Adipocyte (in vitro differentiated cells): ENCODE measurements around the gene CAMK1G.

ENCODE experiments used
- DNase-seq: peaks from one replicate; pipeline ENCODE4 v3.0.0-alpha.2; 2015; ENCODE audit warnings: low read depth
- H3K27me3 ChIP-seq: replicated peaks from 2 replicates; pipeline ENCODE4 v1.7.0; 2013; ENCODE audit warnings: mild to moderate bottlenecking, low read length, moderate library complexity; ENCODE audit not compliant: control insufficient read depth, insufficient read depth
- H3K36me3 ChIP-seq: 2 replicates; pipeline ENCODE4 v1.7.0; 2013; ENCODE audit warnings: low read length, mild to moderate bottlenecking, moderate library complexity; ENCODE audit not compliant: control insufficient read depth, insufficient read depth, severe bottlenecking
- H3K4me1 ChIP-seq: 2 replicates; pipeline ENCODE4 v1.7.0; 2013; ENCODE audit warnings: mild to moderate bottlenecking, low read length, moderate library complexity; ENCODE audit not compliant: control insufficient read depth, insufficient read depth
- H3K4me3 ChIP-seq: 2 replicates; pipeline ENCODE4 v1.7.0; 2013; ENCODE audit warnings: mild to moderate bottlenecking, low read length, moderate library complexity
- H3K9ac ChIP-seq: 2 replicates; pipeline ENCODE4 v1.7.0; 2013; ENCODE audit warnings: mild to moderate bottlenecking, low read length, moderate library complexity
- H3K9me3 ChIP-seq: 2 replicates; pipeline ENCODE4 v1.7.0; 2013; ENCODE audit warnings: mild to moderate bottlenecking, low read length, moderate library complexity; ENCODE audit not compliant: control insufficient read depth

The CAMK1G gene

GRCh38 chr1:209583408-209583807, at the start of gene CAMK1G:
CAMK1G (plus strand) TSS chr1:209583714; CDS start chr1:209594984, 11,270 bp downstream.
- peak; percentile 61 for DNase-seq
- H3K4me1 ChIP-seq: peaks cover 14% of the 10 kb centered on the region
- no peak within 1 kb of the TSS for H3K4me3 ChIP-seq
- no peaks in the 10 kb centered on the region for H3K36me3 ChIP-seq
- H3K9me3 ChIP-seq: no peaks in the 10 kb centered on the region
- no peaks in the 10 kb centered on the region for H3K27me3 ChIP-seq
- H3K9ac ChIP-seq: no peak within 1 kb of the TSS

GRCh38 chr1:209534496-209535250, 48.8 kb upstream of the CAMK1G start:
- DNase-seq: no peak
- Histone ChIP-seq H3K27me3 (peaks cover 34% of the 10 kb centered on the region), H3K36me3 (no peaks in the 10 kb centered on the region), H3K4me1 (peaks cover 13% of the 10 kb centered on the region), H3K9me3 (no peaks in the 10 kb centered on the region), H3K9ac (no peak overlapping the region), H3K4me3 (no peak overlapping the region)

- Histone ChIP-seq H3K4me3 (no peak overlapping the region), H3K9me3 (no peaks in the 10 kb centered on the region), H3K9ac (no peak overlapping the region), H3K27me3 (peaks cover 34% of the 10 kb centered on the region), H3K4me1 (no peaks in the 10 kb centered on the region), H3K36me3 (no peaks in the 10 kb centered on the region)
- DNase-seq: no peak
These were observed 46.7 kb upstream of the CAMK1G start for GRCh38 chr1:209536843-209537242.

GRCh38 chr1:209537336-209538114, 46.0 kb upstream of the CAMK1G start:
- peaks cover 34% of the 10 kb centered on the region for H3K27me3 ChIP-seq
- no peaks in the 10 kb centered on the region for H3K9me3 ChIP-seq
- DNase-seq: no peak
- H3K36me3 ChIP-seq: no peaks in the 10 kb centered on the region
- H3K4me3 ChIP-seq: no peak overlapping the region
- H3K9ac ChIP-seq: no peak overlapping the region
- H3K4me1 ChIP-seq: no peaks in the 10 kb centered on the region

GRCh38 chr1:209539576-209539975, 43.9 kb upstream of the CAMK1G start:
- peaks cover 25% of the 10 kb centered on the region for H3K27me3 ChIP-seq
- H3K9ac ChIP-seq: no peak overlapping the region
- H3K4me3 ChIP-seq: no peak overlapping the region
- DNase-seq: no peak
- no peaks in the 10 kb centered on the region for H3K36me3 ChIP-seq
- no peaks in the 10 kb centered on the region for H3K9me3 ChIP-seq
- no peaks in the 10 kb centered on the region for H3K4me1 ChIP-seq

DNA sequence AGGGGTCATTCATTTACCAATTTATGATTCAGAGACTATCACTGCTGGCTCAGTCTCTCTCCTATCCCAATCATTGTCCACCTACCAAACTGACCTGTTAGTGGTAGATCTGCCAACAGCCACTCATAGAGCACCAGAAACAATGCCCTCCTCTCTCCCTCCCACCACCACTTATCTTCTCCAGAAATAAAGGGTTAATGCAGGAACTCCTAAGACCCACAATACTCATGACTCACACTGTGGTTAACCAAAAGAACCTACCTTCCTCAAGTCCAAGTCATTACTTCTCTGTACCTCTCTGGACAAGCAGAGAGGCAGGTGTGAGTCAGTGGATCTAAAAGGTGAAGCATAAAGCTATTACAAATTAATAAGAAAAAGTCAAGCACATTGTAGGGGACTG, 40.9 kb upstream of the CAMK1G start:
- Histone ChIP-seq H3K9me3 (no peaks in the 10 kb centered on the region), H3K27me3 (peaks cover 7% of the 10 kb centered on the region), H3K9ac (no peak overlapping the region), H3K4me3 (no peak overlapping the region), H3K36me3 (no peaks in the 10 kb centered on the region), H3K4me1 (no peaks in the 10 kb centered on the region)
- DNase-seq: no peak

DNA sequence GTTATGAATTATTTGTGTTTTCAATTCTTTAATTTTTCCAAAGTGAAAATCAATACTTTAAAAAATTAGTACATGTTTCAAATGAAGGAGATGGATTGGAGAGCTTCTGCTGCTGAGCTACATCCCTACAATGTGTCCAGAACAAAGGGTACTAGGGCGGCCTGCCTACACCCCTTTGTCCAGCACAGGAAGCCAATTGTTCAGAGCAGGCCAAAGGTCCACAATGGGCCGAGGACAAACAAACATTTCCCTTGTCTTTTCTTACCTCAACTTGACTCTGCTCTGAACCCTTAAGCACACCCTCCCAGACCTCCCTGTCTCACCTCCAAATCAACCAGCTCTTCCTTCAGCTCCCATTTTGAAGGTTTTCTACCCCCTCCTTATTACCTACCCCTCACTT, 39.4 kb upstream of the CAMK1G start:
- no peak overlapping the region for H3K4me3 ChIP-seq
- no peaks in the 10 kb centered on the region for H3K4me1 ChIP-seq
- DNase-seq: no peak
- H3K36me3 ChIP-seq: no peaks in the 10 kb centered on the region
- no peaks in the 10 kb centered on the region for H3K9me3 ChIP-seq
- peaks cover 9% of the 10 kb centered on the region for H3K27me3 ChIP-seq
- no peak overlapping the region for H3K9ac ChIP-seq

DNA sequence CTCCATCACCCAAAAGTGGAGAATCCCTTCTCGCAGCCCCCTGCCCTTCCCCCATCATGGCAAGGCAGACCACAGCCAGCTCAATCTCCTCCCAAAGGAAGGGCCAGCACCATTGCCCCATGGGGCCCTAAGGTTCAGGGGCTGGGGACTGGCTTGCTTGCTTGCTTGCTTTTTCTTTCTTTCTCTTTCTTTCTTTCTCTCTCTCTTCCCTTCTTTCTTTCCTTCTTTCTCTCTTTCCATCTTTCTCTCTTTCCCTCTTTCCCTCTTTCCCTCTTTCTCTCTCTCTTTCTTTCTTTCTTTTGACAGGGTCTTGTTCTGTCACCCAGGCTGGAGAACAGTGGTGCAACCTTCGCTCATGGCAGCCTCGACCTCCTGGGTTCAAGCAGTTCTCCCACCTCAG, 38.1 kb upstream of the CAMK1G start:
- Histone ChIP-seq H3K36me3 (no peaks in the 10 kb centered on the region), H3K9me3 (no peaks in the 10 kb centered on the region), H3K27me3 (peaks cover 17% of the 10 kb centered on the region), H3K4me3 (no peak overlapping the region), H3K4me1 (no peaks in the 10 kb centered on the region), H3K9ac (no peak overlapping the region)
- DNase-seq: no peak

- H3K36me3 ChIP-seq: no peaks in the 10 kb centered on the region
These were observed 37.0 kb upstream of the CAMK1G start for GRCh38 chr1:209546390-209547085.

DNA sequence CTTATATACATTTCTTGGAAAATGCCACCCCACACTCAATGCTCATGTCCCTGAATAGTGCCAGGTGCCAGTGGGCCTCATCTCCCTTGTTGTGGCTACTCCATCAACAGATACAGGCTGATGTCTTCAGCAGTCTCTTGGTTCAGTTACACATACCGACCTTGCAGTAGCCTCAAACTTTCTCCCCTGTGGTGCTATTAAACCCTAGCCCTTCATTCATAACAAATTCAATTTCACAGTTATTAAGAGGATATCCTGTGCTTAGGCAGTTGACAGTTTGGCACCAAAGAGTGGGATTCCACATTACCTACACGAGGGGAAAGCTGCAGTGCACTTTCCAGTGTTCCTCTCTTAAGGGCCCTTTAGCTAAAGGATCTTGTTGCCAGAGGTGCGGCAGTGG, 35.9 kb upstream of the CAMK1G start:
- Histone ChIP-seq H3K9ac (no peak overlapping the region), H3K36me3 (no peaks in the 10 kb centered on the region), H3K27me3 (peaks cover 17% of the 10 kb centered on the region), H3K9me3 (no peaks in the 10 kb centered on the region), H3K4me1 (no peaks in the 10 kb centered on the region), H3K4me3 (no peak overlapping the region)
- no peak for DNase-seq

More at GRCh38 chr1:209546390-209547085, 37.0 kb upstream of the CAMK1G start:
- H3K9ac ChIP-seq: no peak overlapping the region
- peaks cover 17% of the 10 kb centered on the region for H3K27me3 ChIP-seq
- no peaks in the 10 kb centered on the region for H3K9me3 ChIP-seq
- no peak for DNase-seq
- no peak overlapping the region for H3K4me3 ChIP-seq
- no peaks in the 10 kb centered on the region for H3K4me1 ChIP-seq
